Colon (tissue), 2 donors: ENCODE measurements around the gene CORO1C.
"Not testable (repeated sequence)": the region's sequence is repeated elsewhere in the genome, so short reads cannot be mapped to it uniquely, and the experiment has no call there.

Experiments
- FAIRE-seq: peaks from 2 replicates; lab custom pipeline; 2012; peaks lifted over from hg19 to GRCh38; lab: Jason Lieb, UNC
- donor health status: control.
- donor health status: control.

CORO1C gene

GRCh38 chr12:108633081-108633533 lies 98.2 kb downstream of the CORO1C start:
- no peak for FAIRE-seq

- FAIRE-seq = not testable (repeated sequence)
Measured at GRCh38 chr12:108631261-108631660, 100.1 kb downstream of the CORO1C start.

DNA sequence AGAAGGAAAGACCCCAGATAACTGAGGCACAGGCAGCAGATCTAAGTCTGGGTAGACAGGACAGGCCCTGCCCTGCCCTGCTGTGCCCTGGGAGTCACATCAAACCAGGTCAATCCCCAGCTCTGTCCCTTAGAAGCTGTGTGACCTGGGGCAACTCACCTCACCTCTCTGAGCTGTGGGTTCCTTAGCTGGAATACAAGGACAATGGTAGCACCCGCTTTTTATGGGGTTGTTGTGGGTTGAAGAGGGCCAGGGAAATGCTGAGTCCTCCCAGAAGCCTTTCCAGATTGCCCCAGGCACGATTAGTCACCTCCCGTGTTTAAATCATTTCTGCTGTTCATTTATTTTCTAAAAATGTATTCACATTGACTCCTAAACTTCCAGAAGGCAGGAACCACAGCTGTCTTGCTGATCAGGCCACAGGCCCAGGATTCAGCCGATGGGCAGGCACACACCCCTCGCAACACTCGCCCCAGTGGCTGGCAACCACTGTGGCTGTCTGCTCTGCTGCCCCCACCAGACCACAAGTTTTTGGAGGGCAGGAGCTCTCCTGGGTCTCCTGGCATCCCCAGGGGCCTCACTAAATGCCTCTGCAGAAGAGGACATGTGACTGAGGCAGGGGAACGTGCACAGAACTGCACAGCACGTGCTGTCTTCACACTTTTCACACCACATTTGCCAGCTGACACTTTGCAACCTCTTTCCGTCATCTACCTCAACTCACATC lies 100.7 kb downstream of the CORO1C start:
- no peak for FAIRE-seq

- FAIRE-seq = no peak
Measured at GRCh38 chr12:108629824-108630476, 101.4 kb downstream of the CORO1C start.

DNA sequence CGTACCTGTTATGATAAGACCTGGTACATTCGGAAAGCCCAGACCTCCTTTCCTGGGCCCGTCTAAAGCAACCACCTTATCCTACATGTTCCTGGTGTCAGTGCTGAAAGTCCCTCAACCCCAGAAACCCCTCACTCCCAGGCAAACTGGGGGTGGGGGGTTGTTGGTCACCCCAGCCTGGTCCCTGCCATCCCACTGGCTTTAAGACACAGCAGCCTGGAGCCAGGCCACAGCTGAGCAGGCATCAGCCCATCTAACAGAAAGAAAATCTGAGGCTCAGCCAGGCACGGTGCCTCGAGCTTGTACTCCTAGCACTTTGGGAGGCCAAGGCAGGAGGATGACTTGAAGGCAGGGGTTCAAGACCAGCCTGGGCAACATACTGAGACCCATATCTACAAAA lies 102.2 kb downstream of the CORO1C start:
- no peak for FAIRE-seq

DNA sequence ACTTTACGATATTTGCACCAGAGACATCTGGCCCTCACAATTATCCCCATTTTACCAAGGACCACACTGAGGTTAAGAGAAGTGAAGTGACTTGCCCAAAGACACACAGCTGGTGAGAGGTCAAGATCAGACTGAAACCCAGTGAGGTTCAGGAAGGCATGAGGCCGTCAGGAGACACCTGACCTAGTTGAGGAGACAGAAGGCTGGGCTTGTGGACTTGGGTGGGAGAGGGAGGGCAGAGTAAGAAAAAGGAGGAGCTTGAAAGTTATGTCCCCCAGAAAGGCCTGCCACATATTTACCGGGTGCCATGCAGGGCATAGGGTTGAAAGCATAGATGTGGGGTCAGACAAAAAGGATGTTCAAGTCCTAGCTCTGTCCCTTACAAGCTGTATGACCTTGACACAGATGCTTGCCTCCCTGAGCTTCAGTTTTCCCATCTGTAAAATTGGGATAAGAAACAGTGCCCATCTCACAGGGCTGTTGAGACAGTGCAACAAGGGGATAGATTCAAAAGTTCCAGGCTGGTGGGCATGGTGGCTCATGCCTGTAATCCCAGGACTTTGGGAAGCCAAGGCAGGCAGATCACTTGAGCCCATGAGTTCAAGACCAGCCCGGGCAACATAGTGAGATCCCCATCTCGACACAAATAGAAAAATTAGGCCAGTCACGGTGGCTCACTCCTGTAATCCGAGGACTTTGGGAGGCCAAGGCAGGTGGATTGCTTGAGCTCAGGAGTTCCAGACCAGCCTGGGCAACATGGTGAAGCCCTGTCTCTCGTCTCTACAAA lies 104.0 kb downstream of the CORO1C start:
- FAIRE-seq = no peak

DNA sequence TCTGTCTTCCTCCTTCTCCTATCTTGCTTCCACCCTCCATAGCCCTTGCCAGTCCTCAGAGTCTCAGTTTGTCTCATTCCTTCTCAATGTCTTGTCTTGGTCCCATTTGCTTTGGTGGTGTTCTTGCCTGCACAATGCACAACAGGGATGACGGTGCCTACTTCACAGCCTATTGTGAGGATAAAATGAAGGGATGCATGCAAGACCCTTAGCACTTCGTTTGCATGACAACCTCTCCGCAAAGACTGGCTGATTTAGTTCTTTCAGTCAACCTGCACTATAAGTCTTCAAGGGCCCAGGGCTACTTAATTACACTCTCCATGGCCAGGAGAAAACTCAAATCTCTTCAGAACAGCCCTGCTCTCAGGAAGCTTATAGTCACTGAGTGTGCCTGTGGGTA lies 106.1 kb downstream of the CORO1C start:
- no peak for FAIRE-seq

DNA sequence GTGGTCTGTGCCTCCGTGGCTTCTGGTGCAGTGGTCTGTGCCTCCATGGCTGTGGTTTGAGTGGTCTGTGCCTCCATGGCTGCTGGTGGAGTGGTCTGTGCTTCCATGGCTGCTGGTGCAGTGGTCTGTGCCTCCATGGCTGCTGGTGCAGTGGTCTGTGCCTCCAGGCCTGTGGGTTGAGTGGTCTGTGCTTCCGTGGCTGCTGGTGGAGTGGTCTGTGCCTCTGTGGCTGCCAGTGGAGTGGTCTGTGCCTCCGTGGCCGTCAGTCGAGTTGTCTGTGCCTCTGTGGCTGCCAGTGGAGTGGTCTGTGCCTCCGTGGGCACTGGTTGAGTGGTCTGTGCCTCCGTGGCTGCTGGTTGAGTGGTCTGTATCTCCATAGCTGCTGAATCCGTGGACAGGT lies 107.7 kb downstream of the CORO1C start:
- FAIRE-seq = no peak

DNA sequence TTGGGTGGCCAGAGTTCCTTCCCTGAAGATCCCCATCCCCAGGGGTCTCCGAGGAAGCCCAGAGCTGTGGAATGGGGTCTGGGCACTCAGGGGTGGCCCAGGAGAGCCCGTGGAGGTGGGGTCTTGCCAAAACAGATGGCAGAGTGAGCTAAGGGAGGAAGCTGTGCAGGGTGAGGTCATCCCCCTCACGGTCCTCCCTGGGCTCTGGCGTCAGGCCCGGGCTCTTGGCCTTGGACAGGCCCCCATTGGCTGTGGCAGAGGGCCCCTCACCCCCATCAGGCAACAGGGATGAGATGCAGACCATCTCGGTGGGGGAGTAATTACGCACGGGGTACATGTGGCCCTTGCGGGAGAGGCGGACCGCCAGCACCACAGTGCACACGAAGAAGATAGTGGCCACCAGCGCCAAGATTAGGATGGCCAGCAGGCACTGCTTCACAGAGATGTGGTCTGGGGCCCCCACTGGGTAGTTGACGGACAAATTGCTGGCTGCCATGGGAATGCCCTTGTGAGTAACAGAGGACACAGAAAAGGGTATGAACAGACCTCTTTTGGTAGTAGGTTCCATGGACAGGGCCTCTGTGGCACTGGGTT lies 108.3 kb downstream of the CORO1C start:
- no peak for FAIRE-seq

GRCh38 chr12:108622421-108622820 lies 108.9 kb downstream of the CORO1C start:
- no peak for FAIRE-seq

GRCh38 chr12:108621161-108621560 lies 110.2 kb downstream of the CORO1C start:
- FAIRE-seq = no peak

- no peak for FAIRE-seq
Measured at GRCh38 chr12:108620236-108620879, 111.0 kb downstream of the CORO1C start.

DNA sequence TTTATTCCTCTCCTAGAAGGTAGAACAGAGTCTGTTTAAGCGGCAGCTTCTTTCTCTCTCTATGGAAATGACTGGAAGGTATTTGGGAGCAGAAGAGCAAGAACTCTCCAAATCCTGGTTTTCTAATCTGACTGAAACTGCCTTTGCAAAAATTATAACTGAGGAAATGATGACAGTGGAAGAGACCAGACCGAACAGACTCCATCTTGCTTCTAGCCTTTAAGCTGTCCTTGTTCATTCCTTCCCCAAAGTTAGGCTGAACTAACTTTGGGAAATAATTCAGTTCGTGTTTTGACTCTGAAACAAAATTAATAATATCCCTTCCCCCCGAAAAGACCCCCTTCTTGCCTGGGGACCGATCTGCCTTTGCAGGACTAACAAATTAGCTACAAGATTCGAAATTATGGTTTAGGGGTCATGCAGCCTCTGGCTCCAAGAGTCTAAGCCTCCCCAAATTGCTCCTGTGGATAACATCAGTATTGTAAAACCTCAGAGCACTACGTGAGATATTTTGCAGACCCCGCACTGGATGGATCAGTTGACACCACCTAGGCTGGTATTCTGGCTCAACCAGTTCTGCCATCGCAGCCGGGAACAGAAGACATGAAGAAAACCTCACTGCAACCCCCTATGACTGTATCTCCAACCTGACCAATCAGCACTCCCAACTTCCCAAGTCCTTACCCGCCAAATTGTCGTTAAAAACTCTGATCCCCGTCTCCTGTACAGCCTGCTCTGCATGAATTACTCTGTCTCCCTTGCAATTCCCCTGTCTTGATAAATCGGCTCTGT lies 111.8 kb downstream of the CORO1C start:
- FAIRE-seq = no peak

- FAIRE-seq = not testable (repeated sequence)
Measured at GRCh38 chr12:108618953-108619274, 112.4 kb downstream of the CORO1C start.

DNA sequence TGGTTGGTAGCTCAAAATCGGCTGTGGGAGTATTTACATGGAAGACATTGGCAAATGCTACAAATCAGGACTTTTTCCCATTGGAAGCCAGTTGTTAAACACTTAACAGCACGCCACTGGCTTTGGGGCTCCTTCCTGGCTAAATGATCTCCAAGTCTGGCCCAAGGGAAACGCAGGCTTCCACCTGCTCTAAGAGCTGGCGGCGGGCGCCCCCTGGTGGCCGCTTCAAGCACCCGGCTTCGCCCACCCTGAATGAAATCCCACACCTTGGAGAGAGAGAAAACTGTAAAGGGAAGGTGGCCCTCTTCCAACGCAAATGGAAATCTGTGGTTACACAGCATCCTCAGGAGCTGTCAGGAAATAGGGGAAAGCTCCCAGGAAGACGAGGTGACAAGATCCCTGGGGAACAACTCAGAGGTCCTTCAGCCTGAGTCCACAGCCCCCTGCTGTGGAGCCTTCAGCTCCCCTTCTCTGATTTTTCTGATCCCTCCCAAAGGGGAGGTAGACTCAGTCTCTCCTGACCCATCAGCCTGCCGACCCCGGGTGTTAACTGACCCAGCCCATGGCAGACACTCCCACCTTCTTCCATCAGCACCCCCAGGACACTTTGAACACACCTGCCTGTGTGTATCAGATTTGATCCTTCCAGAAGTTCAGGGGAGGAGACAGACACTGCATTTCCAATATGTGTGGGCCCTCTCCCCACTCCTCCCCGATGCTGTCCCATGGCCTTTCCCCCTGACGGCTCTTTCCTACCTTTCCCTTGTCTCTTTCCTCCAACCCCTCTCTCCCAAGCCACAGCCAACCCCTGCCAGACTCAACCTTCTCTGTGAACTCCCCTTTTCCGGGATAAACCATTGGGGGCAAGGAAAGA lies 113.0 kb downstream of the CORO1C start:
- no peak for FAIRE-seq

GRCh38 chr12:108616941-108617858 lies 114.1 kb downstream of the CORO1C start:
- no peak for FAIRE-seq

GRCh38 chr12:108616359-108616758 lies 115.0 kb downstream of the CORO1C start:
- no peak for FAIRE-seq

GRCh38 chr12:108615918-108616317 lies 115.4 kb downstream of the CORO1C start:
- no peak for FAIRE-seq

GRCh38 chr12:108614639-108615038 lies 116.7 kb downstream of the CORO1C start:
- FAIRE-seq = no peak
